Ecto neural progenitor cell (in vitro differentiated cells): ENCODE measurements around the gene ANKS1B.
"Not testable (repeated sequence)": the region's sequence is repeated elsewhere in the genome, so short reads cannot be mapped to it uniquely, and the experiment has no call there.

Source experiments
- DNase-seq: peaks from one replicate; pipeline ENCODE4 v3.0.0-alpha.2; 2018; ENCODE audit warnings: low spot score

Gene ANKS1B

DNA sequence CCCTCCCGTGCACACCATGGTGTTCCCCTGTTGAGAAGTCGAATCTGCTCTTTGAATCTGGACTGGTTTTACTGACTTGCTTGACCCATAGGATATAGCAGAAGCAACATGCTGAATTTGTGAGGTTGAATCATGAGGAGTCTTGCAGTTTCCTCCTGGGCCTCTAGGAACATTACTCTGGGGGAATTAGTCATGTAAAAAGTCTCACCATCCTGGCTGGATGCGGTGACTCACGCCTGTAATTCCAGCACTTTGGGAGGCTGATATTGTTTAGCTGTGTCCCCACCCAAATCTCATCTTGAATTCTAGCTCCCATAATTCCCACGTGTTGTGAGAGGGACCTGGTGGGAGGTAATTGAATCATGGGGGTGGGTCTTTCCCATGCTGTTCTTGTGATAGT is 1228.9 kb downstream of the ANKS1B start:
- DNase-seq, result not testable (repeated sequence)

DNA sequence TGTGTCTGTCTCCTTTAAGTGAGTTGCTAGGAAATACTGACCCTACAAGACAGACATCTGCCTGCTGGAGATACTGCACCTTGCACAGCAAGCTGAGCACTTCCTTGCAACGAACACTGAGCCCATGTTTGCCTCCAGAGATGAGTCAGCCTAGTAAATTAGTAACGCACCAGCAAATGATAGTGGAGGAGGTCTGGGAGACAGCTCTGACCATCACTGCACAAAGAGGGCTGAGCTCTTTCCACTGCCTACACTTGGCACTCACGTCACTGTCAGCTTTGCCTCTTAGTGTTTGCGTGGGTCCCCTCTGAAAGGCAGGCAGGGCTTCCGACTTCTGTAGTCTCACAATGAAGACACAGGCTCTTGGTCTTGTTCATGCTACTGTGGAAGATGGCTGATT is 1230.6 kb downstream of the ANKS1B start:
- no peak for DNase-seq

DNA sequence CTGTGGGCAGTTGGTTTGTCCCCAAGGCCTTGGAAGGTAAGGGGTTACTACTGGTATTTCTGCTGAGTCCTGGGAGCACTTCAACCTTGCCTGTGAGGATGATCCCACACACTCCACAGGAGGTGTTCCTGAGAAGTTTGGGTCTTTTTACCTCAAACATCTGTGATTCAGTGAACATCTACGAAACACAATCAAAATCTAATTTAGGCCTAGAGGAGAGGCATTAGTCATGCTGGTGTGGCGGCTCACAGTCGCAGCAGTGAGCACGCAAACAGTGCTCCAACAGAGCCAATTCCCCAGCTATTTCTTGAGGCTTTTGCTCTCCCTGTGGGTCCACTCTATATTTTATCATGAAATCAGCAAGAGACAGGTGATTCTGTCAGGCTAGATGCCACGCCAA is 1232.0 kb downstream of the ANKS1B start:
- DNase-seq, result no peak

DNA sequence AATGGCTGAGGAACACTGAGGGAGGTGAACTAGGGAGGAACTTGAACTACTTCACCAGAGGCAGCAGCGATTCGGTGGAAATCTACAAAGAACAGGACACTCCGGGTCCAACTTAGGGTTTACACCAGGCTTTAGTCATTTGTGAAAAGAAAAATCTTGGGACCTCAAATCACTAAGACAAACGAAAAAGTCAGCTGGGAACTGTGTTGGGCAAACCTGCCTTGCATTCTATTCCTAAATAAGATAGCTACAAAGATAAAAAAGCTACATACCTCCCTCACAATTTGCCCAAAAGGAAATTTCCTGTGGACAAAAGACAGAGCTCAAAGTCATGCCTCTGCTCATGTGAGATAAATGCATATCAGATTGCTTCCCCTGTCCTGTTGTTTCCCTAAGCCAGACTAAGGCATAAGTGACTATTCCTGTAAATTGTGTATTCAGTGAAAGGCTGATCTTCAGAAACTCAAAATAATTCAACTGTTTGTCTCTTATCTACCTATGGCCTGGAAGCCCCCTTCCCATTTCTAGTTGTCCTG is 1233.1 kb downstream of the ANKS1B start:
- DNase-seq, result no peak

DNA sequence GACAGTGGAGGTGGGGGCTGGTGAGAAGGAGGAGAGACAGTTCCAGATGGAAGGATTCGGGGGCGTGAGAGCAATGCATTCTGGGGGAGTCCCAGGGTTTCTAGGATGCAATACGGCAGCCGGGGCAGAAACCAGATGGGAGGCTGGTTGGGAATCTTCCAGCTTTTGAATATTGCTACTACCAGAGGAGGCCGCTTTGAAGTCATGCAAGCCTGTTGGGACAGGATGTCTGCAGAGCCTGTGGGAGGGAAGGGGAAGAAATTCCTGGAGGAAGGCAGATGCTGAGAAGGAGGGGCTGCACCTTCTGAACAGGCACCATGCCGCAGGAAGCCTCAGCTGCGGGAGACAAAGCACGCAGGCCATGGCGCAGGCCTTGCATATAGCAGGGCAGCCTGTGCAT is 1234.2 kb downstream of the ANKS1B start:
- DNase-seq, result no peak

DNA sequence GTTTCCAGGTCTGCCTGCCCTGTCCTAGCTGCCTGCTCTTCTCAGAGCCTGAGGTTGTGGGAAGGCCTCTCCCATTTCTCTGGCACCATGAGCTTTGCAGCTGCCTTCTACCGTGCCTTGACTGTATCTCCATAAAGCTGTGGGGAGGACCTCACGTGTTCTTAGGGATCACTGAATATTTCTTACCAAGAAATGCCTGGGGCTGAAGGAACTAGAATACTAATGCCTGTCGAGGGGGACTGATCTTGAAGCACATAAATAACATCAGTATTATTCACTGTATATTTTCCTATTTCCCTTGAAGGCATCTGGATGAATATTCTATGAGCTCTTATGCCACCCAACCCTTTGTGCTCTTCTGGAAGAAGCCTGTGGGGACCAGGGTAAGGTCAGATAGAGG is 1236.3 kb downstream of the ANKS1B start:
- no peak for DNase-seq

DNA sequence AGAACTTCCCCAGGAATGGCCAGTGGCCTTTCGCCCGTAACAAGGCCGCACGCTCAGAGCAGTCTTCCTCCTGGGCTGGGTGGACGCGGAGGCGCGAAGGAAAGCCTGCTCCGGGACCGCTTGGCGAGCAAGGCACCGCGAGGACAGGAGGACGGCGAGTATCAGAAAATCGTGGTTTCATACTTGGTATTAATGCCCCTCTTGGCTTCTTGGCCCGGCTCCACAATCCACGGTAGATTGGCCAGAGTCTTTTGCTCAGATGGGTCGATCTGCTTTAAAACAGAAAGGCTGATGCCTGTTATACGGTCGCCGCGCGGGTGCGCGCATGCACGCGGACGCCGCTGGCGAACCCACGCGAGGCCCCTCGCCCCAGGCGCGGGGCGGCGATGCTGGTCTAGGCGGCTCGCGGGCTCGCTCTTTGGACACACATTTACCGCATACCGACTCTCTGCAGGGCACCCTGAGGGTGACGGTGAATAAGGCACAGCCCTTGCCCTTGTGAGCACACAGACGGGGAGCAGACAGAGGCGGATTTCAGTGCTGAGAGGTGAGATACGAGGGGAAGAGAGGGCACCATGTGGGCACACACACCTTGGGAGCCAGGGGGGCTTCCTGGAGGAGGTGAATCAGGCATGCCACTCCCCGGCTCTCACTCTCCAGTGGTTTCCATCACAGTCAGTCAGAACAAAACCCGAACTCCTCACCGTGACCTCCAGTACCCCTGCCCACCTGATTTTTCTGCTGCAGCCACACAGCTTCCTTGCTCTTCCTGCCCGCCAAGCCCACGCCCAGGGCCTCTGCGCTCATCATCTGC is 1239.0 kb downstream of the ANKS1B start:
- peak; percentile 65 for DNase-seq

DNA sequence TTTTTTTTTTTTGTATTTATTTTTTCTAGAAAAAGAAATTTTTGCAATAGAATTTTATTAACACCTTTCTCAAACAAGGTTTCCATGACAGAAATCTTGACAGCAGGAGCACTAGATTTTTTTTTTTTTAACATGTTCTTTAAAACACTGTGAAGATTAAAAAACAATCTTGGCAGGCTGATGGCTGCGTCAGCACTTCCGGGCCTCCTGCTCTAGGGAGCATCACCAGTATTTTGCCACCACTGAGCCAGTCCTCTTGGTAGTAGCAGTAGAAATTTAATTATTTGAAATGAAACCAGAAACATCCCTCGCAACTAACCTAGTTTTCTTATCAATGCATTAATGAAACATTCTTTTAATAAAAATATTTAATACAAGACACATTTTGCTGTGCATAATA is 1240.1 kb downstream of the ANKS1B start:
- DNase-seq, result no peak

DNA sequence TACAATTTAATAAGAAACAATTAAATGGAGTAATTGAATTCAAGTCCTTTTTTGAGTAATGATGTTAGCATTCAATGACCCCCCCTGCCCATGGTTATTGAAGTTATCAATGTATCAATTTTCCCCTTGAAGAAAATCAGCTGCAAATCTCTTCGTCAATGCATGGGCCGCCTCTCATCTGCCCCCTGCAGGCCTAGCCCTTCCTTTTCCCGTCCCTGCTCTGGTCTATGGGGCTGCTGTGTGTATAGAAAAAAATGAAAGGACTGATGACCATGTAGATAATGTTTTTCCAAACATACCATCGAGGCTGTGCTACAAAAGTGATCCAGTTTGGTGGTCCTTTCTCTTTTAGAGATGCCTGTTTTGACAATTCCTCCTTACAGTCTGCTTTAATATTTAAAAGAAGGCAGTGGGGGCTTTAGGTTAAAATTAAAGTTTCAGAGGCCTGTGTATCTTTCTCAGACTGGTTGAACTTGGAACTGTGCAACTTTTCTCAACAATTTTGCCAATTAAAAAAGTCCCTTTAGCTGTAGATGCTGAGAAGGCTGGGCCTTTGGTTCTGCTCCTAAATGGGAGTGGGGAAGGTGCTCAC is 1241.3 kb downstream of the ANKS1B start:
- peak; percentile 68 for DNase-seq

DNA sequence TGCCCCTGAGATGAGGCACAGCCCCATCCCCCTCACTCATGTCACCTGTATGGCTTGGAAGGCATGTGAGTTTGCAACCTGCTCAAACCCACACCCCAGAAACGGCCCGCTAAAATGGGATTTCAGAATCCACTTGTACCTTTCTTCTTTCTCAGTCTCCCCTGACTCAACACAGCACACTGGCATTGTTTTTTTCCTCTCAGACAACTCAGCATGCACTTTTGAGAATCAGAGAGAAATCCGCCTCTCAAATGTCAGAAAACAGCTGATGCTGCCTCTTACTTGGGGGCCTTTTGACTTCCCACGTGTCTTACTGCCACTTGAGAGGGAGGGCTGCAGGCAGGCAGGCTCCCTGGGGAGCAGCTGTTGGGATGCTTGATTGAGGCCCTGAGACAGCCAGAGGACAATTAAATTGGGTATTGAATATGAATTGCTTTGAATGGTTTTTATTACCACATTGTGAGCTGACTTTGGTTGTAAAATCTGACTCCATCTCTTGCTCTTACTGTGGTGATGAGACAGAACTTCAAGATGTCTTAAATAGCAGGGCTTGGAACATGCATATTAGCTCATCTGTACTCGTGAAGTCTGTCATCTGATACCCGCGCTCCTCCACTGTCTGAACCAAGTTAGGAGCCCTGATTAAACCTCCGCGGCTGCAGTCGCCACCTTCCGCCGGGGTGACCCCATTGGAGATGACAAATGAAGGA is 1243.0 kb downstream of the ANKS1B start:
- no peak for DNase-seq

DNA sequence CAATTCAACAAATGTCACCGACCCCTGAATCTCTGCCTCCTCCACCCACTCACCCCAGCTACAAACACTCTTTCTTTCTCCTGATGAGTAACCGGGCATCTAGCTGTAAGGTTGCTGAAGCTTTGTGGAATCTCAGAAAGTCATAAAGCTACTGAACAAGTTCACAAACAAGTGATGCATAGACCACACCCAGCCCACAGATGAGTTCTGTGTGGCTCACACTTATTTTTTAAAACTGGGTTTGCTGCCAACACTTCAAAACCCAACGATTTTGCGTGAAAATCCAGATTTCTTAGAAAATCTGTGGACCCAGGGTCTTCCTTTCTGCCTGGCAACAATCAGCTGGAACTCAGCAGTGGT is 1243.6 kb downstream of the ANKS1B start:
- no peak for DNase-seq

DNA sequence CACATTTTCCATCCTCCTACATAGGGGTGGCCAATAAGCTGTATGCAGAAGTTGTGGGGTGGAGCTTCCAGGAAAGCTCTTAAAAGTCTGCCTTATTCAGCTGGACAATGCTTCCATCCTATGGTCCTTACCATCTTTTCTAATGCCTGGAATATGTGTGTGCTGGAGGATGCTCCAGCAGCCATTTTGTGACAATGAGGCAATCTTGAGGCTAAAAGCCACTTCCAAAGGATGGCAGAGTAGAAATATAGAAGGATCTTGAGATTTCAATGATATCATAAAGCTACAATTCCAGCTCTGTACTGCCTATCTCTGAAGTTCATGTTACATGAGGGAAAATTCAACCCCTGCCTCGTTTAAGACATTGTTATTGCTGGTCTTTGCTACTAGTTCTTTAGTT is 1244.0 kb downstream of the ANKS1B start:
- DNase-seq, result no peak

DNA sequence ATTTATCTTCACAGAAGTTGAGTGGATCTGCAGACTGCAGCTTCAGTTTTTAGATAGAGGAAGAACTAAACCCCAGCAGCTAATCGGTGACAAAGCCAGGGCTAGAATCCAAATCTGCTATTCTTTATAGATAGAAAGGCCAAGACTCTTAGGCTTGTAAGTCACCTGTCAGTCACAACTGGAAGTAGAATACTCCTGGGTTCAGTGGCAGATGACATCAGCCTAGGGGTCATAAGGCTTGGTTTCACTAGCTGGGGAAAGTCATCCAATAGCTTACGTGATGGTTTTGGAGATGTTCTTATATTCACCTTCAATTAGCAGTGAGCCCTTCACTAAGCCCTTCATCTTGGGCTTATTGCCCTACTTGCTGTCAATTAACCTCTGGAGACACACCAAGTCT is 1246.2 kb downstream of the ANKS1B start:
- no peak for DNase-seq

DNA sequence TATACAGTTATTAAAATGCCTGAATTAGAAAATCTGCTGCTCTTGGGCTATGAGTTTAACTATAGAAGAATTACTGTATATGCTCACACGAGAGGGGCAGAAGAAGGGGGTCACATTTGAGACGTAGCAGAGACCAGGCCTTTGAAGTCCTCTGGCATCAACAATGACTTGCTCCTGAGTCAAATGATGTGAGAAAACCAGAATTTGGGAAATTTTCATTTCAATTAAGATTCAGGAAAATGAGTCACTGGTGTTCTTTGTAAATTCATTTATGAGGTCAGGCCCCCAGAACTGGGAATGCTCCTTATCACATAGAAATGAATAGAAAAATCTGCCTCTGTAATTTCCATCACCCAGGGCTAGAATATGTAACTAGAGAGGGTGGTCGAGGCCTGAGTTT is 1246.7 kb downstream of the ANKS1B start:
- DNase-seq, result no peak

DNA sequence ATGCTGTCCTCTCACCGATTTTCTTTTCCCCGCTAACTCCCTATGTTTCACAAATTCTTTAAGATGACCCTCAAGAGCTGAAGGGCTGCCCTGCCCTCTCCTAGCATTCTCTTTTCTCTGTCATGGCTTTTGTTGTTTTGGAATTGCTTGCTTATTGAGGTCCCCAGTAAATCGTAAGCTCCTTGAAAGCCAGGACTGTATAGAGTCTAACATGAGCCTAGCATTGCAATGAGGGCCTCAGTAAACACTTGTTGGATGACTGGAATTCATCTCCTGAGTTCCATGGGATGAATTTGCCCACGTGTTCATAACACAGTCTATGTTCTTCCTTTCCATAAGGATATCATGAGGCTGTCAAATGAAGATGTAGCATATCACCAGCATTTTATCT is 1247.4 kb downstream of the ANKS1B start:
- DNase-seq, result no peak

DNA sequence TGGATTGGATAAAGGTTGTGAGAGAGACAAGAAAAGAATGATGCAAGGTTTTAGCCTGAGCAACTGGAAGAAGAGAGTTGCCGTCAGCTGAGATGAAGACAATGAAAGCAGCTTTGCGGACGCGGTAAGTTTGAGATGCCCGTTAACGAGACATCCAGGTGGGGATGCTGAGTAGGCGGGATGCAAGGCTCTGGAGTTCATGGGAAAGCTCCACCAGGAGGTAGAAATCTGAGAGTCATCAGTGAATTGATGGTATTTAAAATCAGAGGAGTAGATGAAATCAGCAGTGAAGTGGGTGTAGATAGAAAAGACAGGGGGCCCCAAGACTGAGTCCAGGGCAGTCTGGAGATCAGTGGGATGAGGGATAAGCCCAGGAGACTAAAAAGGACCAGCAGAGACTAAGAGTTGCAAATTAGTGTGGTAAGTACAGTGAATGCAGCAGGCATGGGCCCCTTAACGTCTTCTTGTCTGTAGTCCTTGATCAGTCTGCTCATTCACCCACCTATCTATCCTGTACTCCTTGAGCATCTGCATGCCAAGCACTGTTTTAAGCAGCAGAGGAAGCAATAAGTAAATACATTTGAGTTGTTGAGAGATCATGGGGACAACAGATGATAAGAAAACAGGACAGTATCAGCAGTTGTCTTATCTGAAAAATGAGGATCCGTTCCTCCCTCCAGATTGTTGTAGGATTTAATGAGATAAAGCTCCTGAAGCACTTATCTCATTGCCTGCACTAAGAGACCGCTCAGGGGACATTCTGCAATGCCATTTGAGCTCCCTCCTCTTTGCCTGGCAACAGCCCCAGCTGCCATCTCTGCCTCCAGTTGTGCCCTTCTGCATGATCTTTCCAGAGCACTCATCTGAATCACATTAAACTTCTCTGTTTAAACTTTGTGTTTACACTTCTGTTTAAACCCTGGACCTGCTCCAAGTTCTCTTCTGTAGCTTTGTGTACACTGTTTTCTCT is 1248.1 kb downstream of the ANKS1B start:
- DNase-seq, result no peak

DNA sequence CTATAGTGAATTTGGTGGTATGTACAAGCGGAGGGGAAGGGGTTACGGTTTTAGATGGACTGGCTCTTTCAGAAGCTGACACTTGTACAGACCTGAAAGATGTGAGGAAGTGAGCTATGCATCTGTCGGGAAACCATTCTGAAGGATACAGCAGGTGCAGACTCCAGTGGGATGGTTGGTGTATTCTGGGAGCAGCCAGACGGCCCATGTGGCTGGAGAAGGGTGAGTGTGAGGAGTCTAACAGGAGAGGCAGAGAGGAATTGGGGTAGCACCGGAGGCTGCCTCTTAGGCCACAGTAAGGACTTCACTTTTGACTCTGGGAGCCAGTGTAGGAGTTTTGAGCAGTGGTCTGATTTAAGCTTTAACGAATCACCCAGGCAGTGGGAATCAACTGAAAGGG is 1248.9 kb downstream of the ANKS1B start:
- no peak for DNase-seq

DNA sequence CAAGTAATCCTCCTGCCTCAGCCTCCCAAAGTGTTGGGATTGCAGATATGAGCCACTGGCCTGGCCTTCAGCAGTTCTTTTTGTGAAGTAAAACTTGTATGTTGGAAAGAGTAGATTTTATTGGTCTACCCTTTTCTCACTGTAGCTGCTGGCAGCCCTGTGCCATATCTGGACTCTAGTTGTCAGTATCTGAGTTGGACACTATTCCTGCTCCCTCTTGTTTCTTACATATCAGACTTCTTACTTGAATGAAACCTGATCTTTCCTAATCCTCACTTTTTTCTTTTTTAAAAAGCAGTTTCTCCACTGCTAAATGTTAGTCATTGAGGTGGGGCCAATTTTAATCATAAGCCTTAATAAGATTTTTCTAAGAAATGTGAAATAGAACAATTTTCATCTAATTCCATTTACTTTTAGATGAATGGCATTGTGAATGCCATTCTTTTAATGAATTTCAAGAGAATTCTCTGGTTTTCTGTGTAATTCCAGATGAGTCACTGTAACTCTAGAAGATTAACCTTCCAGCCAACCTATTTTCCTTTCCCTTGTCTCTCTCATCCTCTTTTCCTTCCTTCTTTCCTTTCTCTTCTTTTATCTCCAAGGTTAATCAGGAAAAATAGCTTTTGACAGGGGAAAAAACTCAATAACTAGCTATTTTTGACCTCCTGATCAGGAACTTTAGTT is 1250.9 kb downstream of the ANKS1B start:
- DNase-seq, result no peak

DNA sequence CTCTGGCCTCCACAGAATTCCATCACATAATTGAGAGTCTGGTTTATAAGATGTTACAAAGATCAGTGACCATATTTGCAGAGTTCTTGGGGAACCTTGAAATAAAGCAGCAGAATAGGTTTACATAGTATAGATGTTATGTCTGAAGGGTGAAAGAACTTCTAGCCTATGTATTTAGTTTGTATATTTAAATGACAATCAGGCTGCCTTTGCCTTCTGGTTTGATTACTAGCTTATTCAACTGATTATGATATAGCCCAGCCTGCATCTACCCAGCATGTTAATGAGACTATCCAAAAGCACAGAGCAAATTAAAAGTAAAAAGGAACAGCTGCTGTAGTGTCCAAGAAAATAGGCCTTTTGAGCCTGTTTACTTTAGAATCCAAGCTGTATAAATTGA is 1254.3 kb downstream of the ANKS1B start:
- no peak for DNase-seq

DNA sequence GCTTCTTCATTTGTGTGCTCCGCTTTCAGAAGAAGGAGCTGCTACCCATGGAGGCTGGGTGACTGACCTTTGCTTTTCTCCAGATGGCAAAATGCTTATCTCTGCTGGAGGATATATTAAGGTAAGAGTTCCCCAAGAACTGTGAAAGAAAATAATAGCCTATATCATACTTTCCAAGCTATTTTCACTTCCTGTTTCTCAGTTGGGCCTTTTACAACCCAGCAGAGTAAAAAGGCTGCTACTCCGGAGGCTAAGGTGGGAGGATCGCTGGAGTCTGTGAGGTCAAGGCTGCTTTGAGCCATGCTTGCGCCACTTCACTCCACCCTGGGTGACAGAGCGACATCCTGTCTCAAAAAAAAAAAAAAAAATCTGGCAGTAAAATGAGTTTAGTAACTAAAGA is 1257.5 kb downstream of the ANKS1B start:
- no peak for DNase-seq

DNA sequence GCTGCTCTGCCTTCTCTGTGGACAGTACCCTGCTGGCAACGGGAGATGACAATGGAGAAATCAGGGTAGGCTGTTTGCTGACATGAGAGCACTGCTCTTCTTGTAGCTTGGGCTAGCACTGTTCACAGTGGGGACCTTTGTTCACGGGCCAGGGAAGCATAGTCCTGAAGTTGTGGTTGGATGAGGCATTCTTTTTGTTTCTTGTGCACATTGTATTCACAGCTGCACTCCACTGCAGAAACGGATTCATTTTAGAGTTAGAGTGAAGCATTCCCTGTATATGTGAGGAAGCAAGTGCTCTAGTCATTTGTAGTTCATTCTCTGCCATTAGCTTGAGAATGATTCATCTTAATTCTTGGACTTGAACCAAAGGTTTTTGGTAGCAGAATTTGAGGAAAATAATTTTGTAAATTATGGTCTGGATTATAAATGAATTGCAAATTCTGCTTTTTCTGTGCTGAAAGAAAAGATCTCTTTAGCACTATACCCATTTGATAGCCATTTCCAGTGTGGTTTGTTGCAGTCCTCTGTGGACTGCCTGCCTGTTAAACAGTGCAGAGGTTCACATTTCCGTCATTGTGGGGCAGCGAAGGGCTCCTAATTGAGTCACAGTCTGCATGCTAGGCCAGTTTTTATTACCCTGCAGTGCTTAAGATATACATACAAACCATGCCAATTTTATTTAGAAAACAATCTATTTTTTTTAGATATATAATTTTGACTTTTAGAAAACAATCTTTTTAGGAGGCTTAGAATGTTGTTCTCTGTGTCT is 1259.1 kb downstream of the ANKS1B start:
- DNase-seq, result peak; percentile 64
